SU-DHL-6 (cell line): ENCODE data around the gene RNASE8.
A peak's percentile ranks its signal among the peaks of the same experiment; 100 is the strongest.

ENCODE experiments used
- EZH2phosphoT487 ChIP-seq: fragments of 200-600 bp; sonication (generic), shearing (Covaris generic); conservative IDR thresholded peaks from 2 replicates; pipeline ENCODE4 v1.6.1; 2018; ENCODE audit warnings: mild to moderate bottlenecking, antibody characterized with exemption, low read length, moderate library complexity, mixed read lengths
- TF ChIP-seq, protein P1 (sequence below): fragments of 200-600 bp; sonication (generic); IDR thresholded peaks from one replicate; pipeline ENCODE4 v1.5.1; 2017; ENCODE audit warnings: antibody characterized with exemption, mild to moderate bottlenecking, low read length, moderate library complexity; ENCODE audit not compliant: insufficient read depth, poor library complexity, severe bottlenecking

DNA sequence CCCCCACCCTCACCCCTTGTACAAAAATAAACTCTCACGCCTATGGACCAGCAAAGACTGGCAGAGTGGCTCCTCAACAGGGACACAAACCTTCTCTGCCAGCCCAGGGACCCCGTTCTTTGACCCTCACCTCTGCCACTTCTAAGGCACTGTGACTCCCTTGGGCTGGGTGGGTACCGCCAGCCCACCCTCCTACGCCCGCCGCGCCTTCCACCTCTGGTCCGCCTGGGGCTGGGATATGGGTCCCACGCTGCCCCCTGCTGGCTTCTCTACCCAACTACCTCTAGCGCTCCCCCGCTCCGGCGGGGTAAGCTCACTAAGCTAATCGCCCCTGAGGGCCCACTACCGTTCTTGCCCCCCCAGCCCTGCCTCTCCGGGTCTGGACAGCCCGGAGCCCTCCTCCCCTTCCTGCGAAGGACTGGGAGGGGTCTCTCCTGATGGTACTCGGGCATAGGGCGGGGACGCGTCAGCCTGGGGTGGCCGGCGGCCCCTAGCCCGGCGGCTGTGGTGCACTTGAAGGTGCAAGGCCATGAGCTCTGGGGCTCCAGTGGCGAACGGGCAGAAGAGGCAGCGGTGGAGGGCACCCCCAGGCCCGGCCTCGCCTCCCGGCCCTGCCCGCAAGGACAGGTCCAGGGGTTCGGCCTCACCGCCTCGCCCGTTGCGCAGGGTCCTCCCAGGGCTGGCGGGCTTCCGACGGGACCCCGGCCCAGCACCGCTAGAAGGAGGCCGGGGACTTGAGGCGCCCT is 32.7 kb downstream of the RNASE8 start:
- TF ChIP-seq, protein P1, sequence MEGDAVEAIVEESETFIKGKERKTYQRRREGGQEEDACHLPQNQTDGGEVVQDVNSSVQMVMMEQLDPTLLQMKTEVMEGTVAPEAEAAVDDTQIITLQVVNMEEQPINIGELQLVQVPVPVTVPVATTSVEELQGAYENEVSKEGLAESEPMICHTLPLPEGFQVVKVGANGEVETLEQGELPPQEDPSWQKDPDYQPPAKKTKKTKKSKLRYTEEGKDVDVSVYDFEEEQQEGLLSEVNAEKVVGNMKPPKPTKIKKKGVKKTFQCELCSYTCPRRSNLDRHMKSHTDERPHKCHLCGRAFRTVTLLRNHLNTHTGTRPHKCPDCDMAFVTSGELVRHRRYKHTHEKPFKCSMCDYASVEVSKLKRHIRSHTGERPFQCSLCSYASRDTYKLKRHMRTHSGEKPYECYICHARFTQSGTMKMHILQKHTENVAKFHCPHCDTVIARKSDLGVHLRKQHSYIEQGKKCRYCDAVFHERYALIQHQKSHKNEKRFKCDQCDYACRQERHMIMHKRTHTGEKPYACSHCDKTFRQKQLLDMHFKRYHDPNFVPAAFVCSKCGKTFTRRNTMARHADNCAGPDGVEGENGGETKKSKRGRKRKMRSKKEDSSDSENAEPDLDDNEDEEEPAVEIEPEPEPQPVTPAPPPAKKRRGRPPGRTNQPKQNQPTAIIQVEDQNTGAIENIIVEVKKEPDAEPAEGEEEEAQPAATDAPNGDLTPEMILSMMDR: peak; percentile 28
- no peak for TF ChIP-seq EZH2phosphoT487
